ENCODE results near the gene DNAJC27. TPM values are rescaled to one million over a fixed set of nuclear protein-coding genes. Genes with fewer than 3 reads are reported as not detected.

The DNAJC27 gene
- total RNA-seq, 1 donor from 2014 or later: 19.1 TPM

DNA sequence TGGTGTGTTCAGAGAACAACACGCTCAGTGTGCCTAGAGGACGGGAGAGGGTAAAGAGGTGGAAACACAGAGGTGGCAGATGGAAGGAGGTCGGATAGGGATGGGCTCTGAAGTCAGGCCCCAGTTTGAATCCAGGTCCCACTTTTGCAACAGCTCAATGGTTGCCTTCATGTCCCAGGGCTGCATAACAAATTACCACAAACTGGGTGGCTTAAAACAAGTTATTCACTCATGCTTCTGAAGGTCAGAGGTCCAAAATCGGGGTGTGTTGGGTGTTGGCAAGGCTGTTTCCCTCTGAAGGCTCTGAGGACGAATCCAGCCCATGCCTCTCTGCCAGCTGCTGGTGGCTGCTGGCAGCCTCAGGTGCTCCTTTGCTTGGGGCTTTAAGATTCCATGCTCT is 39.0 kb downstream of the DNAJC27 start:
- H3K27ac ChIP-seq: no peak overlapping the region
- Mint-ChIP-seq H3K27me3 (ENCODE audit: insufficient read depth, low read depth) (peaks cover 4% of the 10 kb centered on the region), H3K4me3 (no peak overlapping the region), H3K9me3 (no peaks in the 10 kb centered on the region), H3K4me1 (peaks cover 16% of the 10 kb centered on the region), H3K27ac (no peak overlapping the region), H3K36me3 (no peaks in the 10 kb centered on the region)
- no peaks in the 10 kb centered on the region for H3K9me3 ChIP-seq (ENCODE audit: low read depth)
- no peak overlapping the region for H3K9ac ChIP-seq
- H2AFZ ChIP-seq (replicated peaks): no peak overlapping the region
- no peaks in the 10 kb centered on the region for H3K36me3 ChIP-seq
- no peaks in the 10 kb centered on the region for H3K27me3 ChIP-seq
- no peaks in the 10 kb centered on the region for H3K79me2 ChIP-seq (ENCODE audit: low read depth)
- no peak for TF ChIP-seq EZH2phosphoT487 (IDR thresholded peaks at IDR 0.05)
- TF ChIP-seq, protein P1, sequence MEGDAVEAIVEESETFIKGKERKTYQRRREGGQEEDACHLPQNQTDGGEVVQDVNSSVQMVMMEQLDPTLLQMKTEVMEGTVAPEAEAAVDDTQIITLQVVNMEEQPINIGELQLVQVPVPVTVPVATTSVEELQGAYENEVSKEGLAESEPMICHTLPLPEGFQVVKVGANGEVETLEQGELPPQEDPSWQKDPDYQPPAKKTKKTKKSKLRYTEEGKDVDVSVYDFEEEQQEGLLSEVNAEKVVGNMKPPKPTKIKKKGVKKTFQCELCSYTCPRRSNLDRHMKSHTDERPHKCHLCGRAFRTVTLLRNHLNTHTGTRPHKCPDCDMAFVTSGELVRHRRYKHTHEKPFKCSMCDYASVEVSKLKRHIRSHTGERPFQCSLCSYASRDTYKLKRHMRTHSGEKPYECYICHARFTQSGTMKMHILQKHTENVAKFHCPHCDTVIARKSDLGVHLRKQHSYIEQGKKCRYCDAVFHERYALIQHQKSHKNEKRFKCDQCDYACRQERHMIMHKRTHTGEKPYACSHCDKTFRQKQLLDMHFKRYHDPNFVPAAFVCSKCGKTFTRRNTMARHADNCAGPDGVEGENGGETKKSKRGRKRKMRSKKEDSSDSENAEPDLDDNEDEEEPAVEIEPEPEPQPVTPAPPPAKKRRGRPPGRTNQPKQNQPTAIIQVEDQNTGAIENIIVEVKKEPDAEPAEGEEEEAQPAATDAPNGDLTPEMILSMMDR (IDR thresholded peaks at IDR 0.05): no peak
- TF ChIP-seq EZH2 (IDR thresholded peaks at IDR 0.05): no peak
- no peaks in the 10 kb centered on the region for H4K20me1 ChIP-seq (ENCODE audit: low read depth)
- no peak overlapping the region for H3K4me3 ChIP-seq
- H3K4me2 ChIP-seq: no peak overlapping the region
- H3F3A ChIP-seq (ENCODE audit: low read depth): peaks cover 1% of the 10 kb centered on the region
- DNase-seq (ENCODE audit: low spot score): no peak
- peaks cover 3% of the 10 kb centered on the region for H3K4me1 ChIP-seq

DNA sequence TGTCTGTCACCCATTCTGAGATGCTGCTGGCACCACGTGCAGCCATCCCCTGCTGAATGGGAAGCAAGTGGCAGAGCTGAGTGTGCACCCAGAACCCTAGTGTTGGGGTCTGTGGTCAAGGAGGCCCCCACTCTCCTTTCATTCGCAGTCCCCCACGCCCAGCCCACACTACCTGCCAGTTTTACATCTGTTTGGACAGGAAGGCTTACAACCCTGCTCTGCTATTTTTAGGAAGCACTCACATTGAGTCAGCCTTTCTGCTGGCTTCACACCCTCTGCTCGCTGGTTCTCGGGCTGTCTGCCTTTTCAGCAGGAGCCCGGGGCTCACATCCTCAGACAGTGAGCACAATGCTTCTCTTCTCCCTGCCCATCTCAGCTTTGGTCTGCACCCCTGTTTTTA is 41.0 kb downstream of the DNAJC27 start:
- TF ChIP-seq, protein P1 (IDR thresholded peaks at IDR 0.05): no peak
- TF ChIP-seq EZH2phosphoT487 (IDR thresholded peaks at IDR 0.05) (no peak), EZH2 (IDR thresholded peaks at IDR 0.05) (no peak)
- H3K4me2 ChIP-seq: no peak overlapping the region
- no peak for DNase-seq (ENCODE audit: low spot score)

DNA sequence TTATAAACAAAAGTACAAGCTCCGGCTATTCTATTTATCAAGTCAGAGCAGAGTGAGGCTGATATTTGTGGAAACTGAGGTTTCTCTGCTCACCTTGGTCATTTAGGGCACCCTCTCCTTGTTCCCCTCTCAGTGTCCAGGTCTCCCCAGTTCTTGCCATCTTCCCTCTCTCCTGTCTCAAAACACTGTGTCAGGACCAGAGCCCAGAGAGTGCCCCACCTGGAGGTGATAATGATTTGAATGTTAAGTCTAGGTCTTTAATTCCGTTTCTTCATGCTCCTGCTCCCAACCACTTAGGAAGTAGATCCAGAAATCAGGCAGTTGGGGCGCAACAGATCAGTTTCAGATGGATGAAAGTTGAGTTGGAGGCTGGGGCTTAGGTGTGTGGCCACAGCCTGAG is 42.5 kb downstream of the DNAJC27 start:
- Histone ChIP-seq H3K36me3 (no peaks in the 10 kb centered on the region), H2AFZ (replicated peaks) (no peak overlapping the region)

More for the DNA sequence above, 41.0 kb downstream of the DNAJC27 start:
- Histone ChIP-seq H3K27ac (no peak overlapping the region), H2AFZ (replicated peaks) (peak overlapping the region; percentile 68), H3K4me3 (no peak overlapping the region), H4K20me1 (ENCODE audit: low read depth) (no peaks in the 10 kb centered on the region), H3F3A (ENCODE audit: low read depth) (peaks cover 11% of the 10 kb centered on the region), H3K27me3 (no peaks in the 10 kb centered on the region), H3K79me2 (ENCODE audit: low read depth) (no peaks in the 10 kb centered on the region), H3K4me1 (peaks cover 12% of the 10 kb centered on the region), H3K36me3 (no peaks in the 10 kb centered on the region), H3K9ac (no peak overlapping the region), H3K9me3 (ENCODE audit: low read depth) (no peaks in the 10 kb centered on the region)
- H3K36me3 Mint-ChIP-seq: no peaks in the 10 kb centered on the region
- peaks cover 26% of the 10 kb centered on the region for H3K4me1 Mint-ChIP-seq
- no peak overlapping the region for H3K4me3 Mint-ChIP-seq
- no peaks in the 10 kb centered on the region for H3K9me3 Mint-ChIP-seq
- H3K27me3 Mint-ChIP-seq (ENCODE audit: insufficient read depth, low read depth): peaks cover 4% of the 10 kb centered on the region
- peak overlapping the region; percentile 16 for H3K27ac Mint-ChIP-seq

More for the DNA sequence above, 42.5 kb downstream of the DNAJC27 start:
- H3K4me3 ChIP-seq: no peak overlapping the region
- no peak overlapping the region for H3K4me2 ChIP-seq
- no peaks in the 10 kb centered on the region for H4K20me1 ChIP-seq (ENCODE audit: low read depth)
- no peaks in the 10 kb centered on the region for H3K9me3 Mint-ChIP-seq
- no peak overlapping the region for H3K9ac ChIP-seq
- H3K27ac Mint-ChIP-seq: no peak overlapping the region
- no peaks in the 10 kb centered on the region for H3K9me3 ChIP-seq (ENCODE audit: low read depth)
- TF ChIP-seq, protein P1 (IDR thresholded peaks at IDR 0.05): no peak
- TF ChIP-seq EZH2 (IDR thresholded peaks at IDR 0.05): no peak
- no peak for TF ChIP-seq EZH2phosphoT487 (IDR thresholded peaks at IDR 0.05)
- no peaks in the 10 kb centered on the region for H3K79me2 ChIP-seq (ENCODE audit: low read depth)
- no peaks in the 10 kb centered on the region for H3K36me3 Mint-ChIP-seq
- H3K27me3 ChIP-seq: no peaks in the 10 kb centered on the region
- peaks cover 26% of the 10 kb centered on the region for H3K4me1 Mint-ChIP-seq
- no peak overlapping the region for H3K4me3 Mint-ChIP-seq
- H3K27me3 Mint-ChIP-seq (ENCODE audit: insufficient read depth, low read depth): peaks cover 4% of the 10 kb centered on the region
- no peak overlapping the region for H3K27ac ChIP-seq
- H3K4me1 ChIP-seq: peaks cover 12% of the 10 kb centered on the region
- no peak for DNase-seq (ENCODE audit: low spot score)
- peaks cover 11% of the 10 kb centered on the region for H3F3A ChIP-seq (ENCODE audit: low read depth)
